ENCODE measurements around the gene TSPO2.

The TSPO2 gene

DNA sequence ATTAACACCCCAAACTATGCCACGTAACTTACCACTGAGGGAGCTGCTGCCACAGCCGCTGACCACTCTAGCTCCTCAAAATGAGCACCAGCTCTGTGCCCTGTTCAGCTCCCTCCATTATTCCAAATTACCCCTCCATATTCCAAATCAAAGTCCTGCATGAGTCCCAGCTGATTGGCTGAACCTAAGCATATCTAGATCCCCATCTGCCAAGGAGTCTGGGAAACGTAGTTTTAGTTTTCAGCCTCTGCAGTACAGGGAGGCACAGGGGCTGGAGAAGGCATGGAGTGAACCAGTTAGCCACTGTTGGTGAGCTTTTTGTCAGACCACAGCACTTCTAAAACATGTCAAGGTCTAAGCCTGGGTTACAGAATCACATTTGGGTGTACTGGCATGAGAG is 19.2 kb upstream of the TSPO2 start:
- in situ Hi-C loops (cut with MboI; ENCODE audit: low pct_unique_long_range_greater_than_20kb, low sequenced_read_pairs): no loop called here
- DNase-seq: no peak

DNA sequence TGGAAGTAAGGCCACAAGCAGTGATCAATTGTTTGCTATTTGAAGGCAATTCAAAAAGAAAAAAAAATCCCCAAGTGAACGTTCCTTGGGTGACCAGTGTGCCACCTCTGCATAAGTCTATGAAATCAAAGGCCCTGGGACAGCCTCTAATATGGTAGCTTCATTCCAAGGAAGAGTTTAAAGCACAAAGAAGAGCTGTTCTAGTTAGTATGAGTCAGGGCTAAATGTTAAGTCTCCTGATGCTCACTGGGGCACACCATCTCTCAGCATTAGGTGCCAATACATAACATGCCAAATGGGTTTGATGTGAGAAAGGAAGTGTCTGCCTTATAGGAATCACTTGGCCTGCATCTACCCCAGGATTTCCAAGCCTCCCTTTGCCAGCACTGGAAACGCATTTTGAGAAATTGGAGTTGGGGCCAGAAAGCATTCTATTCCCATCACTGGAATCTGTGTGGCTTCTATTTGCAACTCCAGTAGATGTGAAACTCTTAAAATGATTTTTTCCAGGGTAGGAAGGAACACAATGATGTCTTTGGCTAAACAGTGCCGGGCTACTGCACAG is 16.2 kb upstream of the TSPO2 start:
- no peak for DNase-seq
- in situ Hi-C loops (cut with MboI; ENCODE audit: low pct_unique_long_range_greater_than_20kb, low sequenced_read_pairs): no loop called here

- no peak for DNase-seq
- in situ Hi-C loops (cut with MboI; ENCODE audit: low pct_unique_long_range_greater_than_20kb, low sequenced_read_pairs): no loop called here
Observed at GRCh38 chr6:41027241-41027640, 15.0 kb upstream of the TSPO2 start.

- DNase-seq: peak; percentile 96
Observed at GRCh38 chr6:41027799-41028560, 14.3 kb upstream of the TSPO2 start.

GRCh38 chr6:41028561-41029412 is 13.5 kb upstream of the TSPO2 start:
- in situ Hi-C loops (cut with MboI; ENCODE audit: low pct_unique_long_range_greater_than_20kb, low sequenced_read_pairs): no loop called here
- DNase-seq: peak; percentile 75

More at GRCh38 chr6:41027799-41028560, 14.3 kb upstream of the TSPO2 start:
- in situ Hi-C loops (cut with MboI; ENCODE audit: low pct_unique_long_range_greater_than_20kb, low sequenced_read_pairs): no loop called here

- in situ Hi-C loops (cut with MboI; ENCODE audit: low pct_unique_long_range_greater_than_20kb, low sequenced_read_pairs): no loop called here
- no peak for DNase-seq
Observed at GRCh38 chr6:41032830-41033229, 9.4 kb upstream of the TSPO2 start.

DNA sequence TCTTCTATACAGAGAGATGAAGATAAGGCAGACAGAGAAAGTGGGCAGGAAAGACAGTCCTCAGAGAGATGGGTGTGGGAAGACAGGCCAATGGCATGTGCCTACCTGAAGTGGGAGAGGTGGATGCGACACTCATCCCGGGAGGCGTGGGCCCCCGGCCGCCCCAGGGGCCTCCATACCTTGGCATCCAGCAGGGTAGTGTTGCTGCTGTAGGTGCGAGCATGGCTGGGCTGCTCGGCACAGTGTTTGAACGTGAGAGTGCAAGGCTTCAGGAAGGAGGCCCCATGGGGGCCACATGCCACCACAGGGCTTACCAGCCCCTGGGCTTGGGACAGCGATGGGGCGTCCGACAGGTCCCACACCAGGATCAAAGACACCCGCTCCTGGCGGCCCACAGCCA is 8.5 kb upstream of the TSPO2 start:
- in situ Hi-C loops (cut with MboI; ENCODE audit: low pct_unique_long_range_greater_than_20kb, low sequenced_read_pairs): no loop called here
- no peak for DNase-seq

GRCh38 chr6:41036186-41036585 is 6.1 kb upstream of the TSPO2 start:
- in situ Hi-C loops (cut with MboI; ENCODE audit: low pct_unique_long_range_greater_than_20kb, low sequenced_read_pairs): no loop called here
- no peak for DNase-seq

- in situ Hi-C loops (cut with MboI; ENCODE audit: low pct_unique_long_range_greater_than_20kb, low sequenced_read_pairs): no loop called here
- DNase-seq: no peak
Observed at GRCh38 chr6:41036601-41037000, 5.7 kb upstream of the TSPO2 start.

- no peak for DNase-seq
- in situ Hi-C loops (cut with MboI; ENCODE audit: low pct_unique_long_range_greater_than_20kb, low sequenced_read_pairs): no loop called here
Observed at GRCh38 chr6:41037107-41037900, 5.0 kb upstream of the TSPO2 start.

DNA sequence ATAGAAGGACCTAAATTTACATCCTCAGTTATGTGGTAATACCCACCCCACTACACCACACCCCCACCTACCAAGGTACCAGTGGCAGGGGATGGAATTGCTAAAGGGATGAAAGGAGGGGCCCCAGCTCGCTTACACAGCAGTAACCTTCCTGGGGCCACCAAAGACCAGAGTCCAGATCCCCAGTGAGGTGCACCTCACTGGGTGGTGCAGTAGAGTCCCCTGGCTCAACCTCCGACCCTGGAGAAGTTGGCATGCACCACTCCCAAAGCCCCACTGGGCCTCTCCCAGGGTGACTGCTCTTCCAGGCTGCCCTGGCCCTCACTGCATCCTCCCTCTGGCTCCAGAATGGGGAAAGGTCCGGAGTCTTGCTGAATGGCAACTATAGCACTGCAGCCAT is 4.1 kb upstream of the TSPO2 start:
- in situ Hi-C loops (cut with MboI; ENCODE audit: low pct_unique_long_range_greater_than_20kb, low sequenced_read_pairs): no loop called here
- no peak for DNase-seq

GRCh38 chr6:41039060-41039998 is 2.9 kb upstream of the TSPO2 start, which contains the start of gene UNC5CL:
Gene UNC5CL, minus strand, starts transcription at chr6:41039221. Its CDS starts 4,147 bp downstream, at chr6:41035074.
- in situ Hi-C loops (cut with MboI; ENCODE audit: low pct_unique_long_range_greater_than_20kb, low sequenced_read_pairs): no loop called here
- peak; percentile 53 for DNase-seq

- DNase-seq: no peak
- in situ Hi-C loops (cut with MboI; ENCODE audit: low pct_unique_long_range_greater_than_20kb, low sequenced_read_pairs): no loop called here
Observed at GRCh38 chr6:41040101-41040939, 1.9 kb upstream of the TSPO2 start.

GRCh38 chr6:41040940-41041536 is 1.2 kb upstream of the TSPO2 start:
- in situ Hi-C loops (cut with MboI; ENCODE audit: low pct_unique_long_range_greater_than_20kb, low sequenced_read_pairs): no loop called here
- no peak for DNase-seq

DNA sequence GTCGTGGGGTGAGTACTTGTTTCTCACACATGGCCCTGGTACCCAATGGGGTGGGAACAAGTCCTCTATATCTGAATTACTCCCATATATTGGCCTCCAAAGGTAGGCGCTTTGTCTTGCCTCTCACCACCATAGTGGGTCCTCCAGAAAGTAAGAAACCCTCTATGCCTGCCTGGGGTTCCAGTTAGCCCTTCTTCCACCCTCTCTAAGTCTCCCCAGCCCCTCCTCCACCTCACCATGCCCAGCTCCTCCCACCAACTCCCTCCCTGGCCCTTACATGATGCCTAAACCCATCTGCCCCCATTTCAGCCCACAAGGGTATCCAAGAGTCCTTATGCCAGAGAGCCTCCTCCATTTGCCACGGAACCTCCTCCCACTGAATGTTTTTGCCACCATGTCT is 884 bp downstream of the TSPO2 start:
- in situ Hi-C loops (cut with MboI; ENCODE audit: low pct_unique_long_range_greater_than_20kb, low sequenced_read_pairs): no loop called here
- no peak for DNase-seq

DNA sequence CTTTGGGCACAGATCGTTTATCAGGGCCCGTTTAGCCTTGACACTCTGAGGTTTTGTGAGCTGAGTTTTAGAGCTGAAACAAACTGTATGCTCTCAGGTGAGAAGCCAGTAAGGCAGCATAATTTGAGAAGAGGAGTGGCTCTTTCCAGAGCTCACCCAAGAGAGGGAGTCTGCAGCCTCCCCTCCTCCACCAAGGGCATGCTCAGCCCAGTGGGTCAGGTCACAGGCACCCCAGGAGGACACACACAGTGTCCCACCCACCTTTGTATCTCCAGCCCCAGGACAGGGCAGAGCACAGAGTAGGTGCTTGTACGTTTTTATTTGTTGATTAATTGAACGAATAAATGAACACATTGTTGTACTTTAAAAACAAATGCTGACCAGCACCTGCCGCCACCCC is 3.4 kb downstream of the TSPO2 start:
- in situ Hi-C loops (cut with MboI; ENCODE audit: low pct_unique_long_range_greater_than_20kb, low sequenced_read_pairs): no loop called here
- DNase-seq: no peak

DNA sequence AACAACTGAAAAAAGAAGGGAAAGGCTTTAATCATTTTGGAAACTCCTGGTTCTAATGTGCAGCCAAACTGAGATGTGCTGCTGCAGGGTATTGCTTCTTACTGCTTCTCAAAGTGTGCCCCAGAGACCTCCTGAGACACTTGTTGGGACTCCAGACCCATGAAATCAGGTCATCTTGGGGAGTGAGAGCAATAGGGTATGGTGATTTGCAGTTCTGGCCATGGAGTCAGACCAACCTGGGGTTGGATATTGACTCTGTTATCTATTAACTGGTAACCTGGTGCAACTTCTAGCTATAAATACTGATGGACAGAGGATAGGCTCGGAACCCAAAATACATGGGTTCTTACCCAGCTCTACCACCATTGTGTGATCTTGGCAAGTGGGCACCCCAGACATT is 3.8 kb downstream of the TSPO2 start:
- in situ Hi-C loops (cut with MboI; ENCODE audit: low pct_unique_long_range_greater_than_20kb, low sequenced_read_pairs): no loop called here
- DNase-seq: no peak
